Measurements from ENCODE around the gene NCOR2. TPM values are rescaled to one million over a fixed set of nuclear protein-coding genes. Genes with fewer than 3 reads are reported as not detected.
"Not testable (repeated sequence)": the region's sequence is repeated elsewhere in the genome, so short reads cannot be mapped to it uniquely, and the experiment has no call there.

NCOR2 gene
- total and polyA plus RNA-seq, 9 donors = 18.2 to 376 (median 265) TPM

GRCh38 chr12:124586756-124587155 is 19.3 kb upstream of the NCOR2 start:
- Histone ChIP-seq H3K4me3 (no peak overlapping the region), H3K27ac (no peak overlapping the region), H3K4me1 (ENCODE audit: insufficient read depth) (peaks cover 6% of the 10 kb centered on the region), H3K27me3 (no peaks in the 10 kb centered on the region), H3K36me3 (no peaks in the 10 kb centered on the region), H3K9me3 (no peaks in the 10 kb centered on the region)
- TF ChIP-seq POLR2A (IDR thresholded peaks at IDR 0.05) (no peak), CTCF (IDR thresholded peaks at IDR 0.05) (no peak), EP300 (IDR thresholded peaks at IDR 0.05) (no peak)
- DNase-seq = no peak
- intact Hi-C loops (cut with DNase I) = no loop called here
- 82 to 84% (median 84%) methylated on average over 11 of the region's 11 CpGs for WGBS, 3 donors

- intact Hi-C loops (cut with DNase I); H3K4me3 ChIP-seq; H3K27ac ChIP-seq; H3K27me3 ChIP-seq; H3K4me1 ChIP-seq (ENCODE audit: insufficient read depth); H3K9me3 ChIP-seq; DNase-seq; H3K36me3 ChIP-seq: not testable (repeated sequence)
- WGBS, 3 donors = 93 to 98% (median 96%) methylated on average over 7 of the region's 7 CpGs
Observed at GRCh38 chr12:124584494-124584893, 17.1 kb upstream of the NCOR2 start.

DNA sequence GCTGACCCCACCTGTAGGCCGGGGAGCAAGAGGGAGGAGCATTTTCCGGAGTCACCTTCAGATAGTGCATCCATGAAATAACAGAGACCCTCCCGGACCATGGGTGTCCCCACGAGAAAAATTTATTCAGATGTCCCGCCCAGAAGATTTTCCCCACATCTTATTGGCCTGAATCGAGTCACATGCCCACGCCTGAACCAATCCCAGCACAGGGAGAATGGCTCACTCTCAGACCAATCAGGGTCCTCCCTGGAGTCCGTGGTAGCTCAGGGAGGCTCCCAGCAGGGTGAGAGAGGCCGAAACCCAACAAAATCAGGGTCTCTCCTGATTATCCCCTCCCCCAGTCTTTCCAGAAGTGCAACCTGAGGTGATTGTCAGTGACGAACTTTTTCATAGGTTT is 16.4 kb upstream of the NCOR2 start:
- intact Hi-C loops (cut with DNase I) = no loop called here
- H3K27me3 ChIP-seq = no peaks in the 10 kb centered on the region
- H3K9me3 ChIP-seq = no peaks in the 10 kb centered on the region
- no peak overlapping the region for H3K4me3 ChIP-seq
- DNase-seq = no peak
- TF ChIP-seq EP300 (IDR thresholded peaks at IDR 0.05) = no peak
- no peak for TF ChIP-seq CTCF (IDR thresholded peaks at IDR 0.05)
- TF ChIP-seq POLR2A (IDR thresholded peaks at IDR 0.05) = no peak
- 94 to 95% (median 94%) methylated on average over 10 of the region's 10 CpGs for WGBS, 3 donors
- H3K27ac ChIP-seq = no peak overlapping the region
- H3K36me3 ChIP-seq = no peaks in the 10 kb centered on the region
- no peaks in the 10 kb centered on the region for H3K4me1 ChIP-seq (ENCODE audit: insufficient read depth)

DNA sequence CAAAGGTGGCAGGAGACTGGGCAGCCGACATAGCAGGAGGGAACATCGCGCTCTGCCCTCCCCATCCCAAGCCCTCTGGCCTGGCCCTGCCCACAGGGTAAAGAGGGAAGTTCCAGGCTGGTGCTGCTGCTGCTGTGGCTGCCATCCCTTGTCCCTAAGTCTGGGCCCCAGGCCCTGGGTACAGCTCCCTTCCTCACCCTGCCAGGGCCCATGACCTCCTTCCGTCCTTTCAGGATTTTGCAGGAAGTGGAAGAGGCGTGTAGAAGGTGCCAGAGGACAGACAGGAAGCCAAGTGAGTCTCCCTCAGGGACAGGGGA is 14.7 kb upstream of the NCOR2 start:
- H3K36me3 ChIP-seq = no peaks in the 10 kb centered on the region
- 71 to 83% (median 82%) methylated on average over 5 of the region's 5 CpGs for WGBS, 3 donors
- H3K27me3 ChIP-seq = no peaks in the 10 kb centered on the region
- H3K27ac ChIP-seq = no peak overlapping the region
- no peak overlapping the region for H3K4me3 ChIP-seq
- no peaks in the 10 kb centered on the region for H3K9me3 ChIP-seq
- no peak for DNase-seq
- H3K4me1 ChIP-seq (ENCODE audit: insufficient read depth) = no peaks in the 10 kb centered on the region
- intact Hi-C loops (cut with DNase I) = no loop called here
- TF ChIP-seq EP300 (IDR thresholded peaks at IDR 0.05) = no peak
- no peak for TF ChIP-seq CTCF (IDR thresholded peaks at IDR 0.05)
- TF ChIP-seq POLR2A (IDR thresholded peaks at IDR 0.05) = no peak

- H3K4me3 ChIP-seq = no peak overlapping the region
- H3K9me3 ChIP-seq = no peaks in the 10 kb centered on the region
- no peak for TF ChIP-seq POLR2A (IDR thresholded peaks at IDR 0.05)
- no peak for TF ChIP-seq CTCF (IDR thresholded peaks at IDR 0.05)
- TF ChIP-seq EP300 (IDR thresholded peaks at IDR 0.05) = no peak
- 79 to 88% (median 83%) methylated on average over 15 of the region's 15 CpGs for WGBS, 3 donors
- no peaks in the 10 kb centered on the region for H3K4me1 ChIP-seq (ENCODE audit: insufficient read depth)
- H3K27ac ChIP-seq = no peak overlapping the region
- intact Hi-C loops (cut with DNase I) = no loop called here
- H3K27me3 ChIP-seq = no peaks in the 10 kb centered on the region
- H3K36me3 ChIP-seq = no peaks in the 10 kb centered on the region
- no peak for DNase-seq
Observed at GRCh38 chr12:124581307-124582107, 14.1 kb upstream of the NCOR2 start.

All from ovary (tissue), 9 donors.